Transverse colon (tissue), 4 donors: ENCODE measurements around the gene MMP14. TPM values are rescaled to one million over a fixed set of nuclear protein-coding genes. Genes with fewer than 3 reads are reported as not detected.

Source experiments
- DNase-seq: peaks from one replicate; pipeline ENCODE4 v3.0.0-alpha.2; 2019
- H3K27ac ChIP-seq, 4 donors: fragments of 200-600 bp; sonication (generic); 2 replicates each; pipeline ENCODE4 v1.5.1; 2016 to 2018; ENCODE audit warnings: inconsistent platforms in 4 of 4
- H3K27me3 ChIP-seq: fragments of 200-600 bp; sonication (generic); 2 replicates; pipeline ENCODE4 v1.5.1; 2017; ENCODE audit warnings: inconsistent platforms
- H3K36me3 ChIP-seq, 4 donors: fragments of 200-600 bp; sonication (generic); 2 replicates each; pipeline ENCODE4 v1.5.1; 2017 to 2019; ENCODE audit warnings: inconsistent platforms in 4 of 4
- H3K4me1 ChIP-seq, 4 donors: fragments of 200-600 bp; sonication (generic); 2 replicates each; pipeline ENCODE4 v1.5.1; 2017 to 2020; ENCODE audit warnings: inconsistent platforms in 4 of 4
- H3K4me3 ChIP-seq, 4 donors: fragments of 200-600 bp; sonication (generic); 1 replicate in 1 of 4; 2 replicates in 3 of 4; pipeline versions ENCODE4 v1.5.1 to v1.6.1; 2017 to 2019; ENCODE audit warnings: inconsistent platforms in 4 of 4
- H3K9me3 ChIP-seq, 2 donors: fragments of 200-600 bp; sonication (generic); 2 replicates each; pipeline ENCODE4 v1.5.1; 2017 to 2019; ENCODE audit warnings: inconsistent platforms in 2 of 2
- CTCF ChIP-seq, 5 experiments: fragments of 200-600 bp in 3 of 5; fragments of 450-650 bp in 2 of 5; sonication (generic) in 3 of 5; IDR thresholded peaks; 1 replicate in 2 of 5; 2 replicates in 3 of 5; pipeline ENCODE4 v1.5.1; 2016 to 2017; ENCODE audit warnings: antibody characterized with exemption in 5 of 5, inconsistent platforms in 3 of 5, mild to moderate bottlenecking in 2 of 5, moderate library complexity in 1 of 5
- EP300 ChIP-seq: sonication (generic); formaldehyde crosslinking; IDR thresholded peaks from one replicate; pipeline ENCODE4 v1.6.1; 2017; ENCODE audit warnings: antibody characterized with exemption, low read depth
- POLR2A ChIP-seq: fragments of 450-650 bp; IDR thresholded peaks from one replicate; pipeline ENCODE4 v1.6.1; 2016; ENCODE audit warnings: antibody characterized with exemption, mild to moderate bottlenecking, moderate library complexity
- POLR2AphosphoS5 ChIP-seq, 3 donors: sonication (generic); formaldehyde crosslinking; IDR thresholded peaks; one replicate each; pipeline ENCODE4 v1.6.1; 2016; ENCODE audit warnings: antibody characterized with exemption in 3 of 3
- WGBS, 2 donors: methylation state at CpG; one replicate each; pipeline ENCODE4 v1.1.5; 2018; ENCODE audit warnings: low coverage in 1 of 2; 5-methylcytosine and 5-hydroxymethylcytosine counted together
- in situ Hi-C, 4 donors: fragments of 200-750 bp; cut with MboI; loops; one replicate each; pipeline versions ENCODE4 v1.15.0 to v1.15.1; 2017; ENCODE audit warnings: low sequenced_read_pairs in 3 of 4, low pct_ligation_motif_present in 1 of 4, low pct_unique_long_range_greater_than_20kb in 1 of 4
- intact Hi-C: fragments of 100-400 bp; cut with DNase I; formaldehyde crosslinking; loops from one replicate; pipeline ENCODE4 v1.15.1; 2023; ENCODE audit warnings: low total_unique reads
- small RNA-seq, 4 donors: library from RNA; depleted of rRNA; stranded (forward); fragments of <200 nt; gene quantifications; one replicate each; pipeline ENCODE3, GENCODE V24; 2016
- total RNA-seq, 4 donors: library from RNA; depleted of rRNA; stranded (reverse); fragments of >200 nt; gene quantifications; one replicate each; pipeline ENCODE4 v1.1.0, GENCODE V29; 2016

MMP14 gene
- total RNA-seq, 4 donors from 2014 or later, result 59.5 to 91.6 (median 73.1) TPM

DNA sequence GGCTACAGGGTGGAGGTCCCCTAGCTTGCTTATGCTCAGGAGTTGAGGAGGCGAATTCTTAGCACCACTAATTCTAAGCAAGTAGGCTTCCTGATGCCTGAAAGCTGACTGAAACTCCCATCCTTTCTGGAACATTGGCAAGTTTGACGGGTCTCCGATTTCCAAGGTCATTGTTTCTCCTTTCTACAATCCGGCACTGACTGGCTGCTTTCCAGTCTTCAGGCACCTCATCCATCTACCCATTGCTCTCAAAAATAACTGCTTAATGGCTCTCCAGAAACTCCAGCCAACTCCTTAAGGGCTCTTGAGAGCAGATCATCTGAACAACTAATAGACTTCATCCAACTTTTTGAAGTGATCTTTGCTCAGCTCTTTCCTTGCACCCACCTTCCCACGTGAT is 60.0 kb downstream of the MMP14 start:
- in situ Hi-C loops (no loop called here), intact Hi-C loops (no loop called here)
- peaks cover 0 to 9% (median 3%) of the 10 kb centered on the region in 4 donors for H3K36me3 ChIP-seq
- no peak overlapping the region for H3K27ac ChIP-seq
- no peaks in the 10 kb centered on the region for H3K9me3 ChIP-seq
- H3K4me3 ChIP-seq, result no peak overlapping the region
- H3K4me1 ChIP-seq, result peaks cover 0 to 17% (median 3%) of the 10 kb centered on the region in 4 donors
- TF ChIP-seq CTCF (IDR thresholded peaks at IDR 0.05), result no peak
- no peaks in the 10 kb centered on the region for H3K27me3 ChIP-seq
- no peak for DNase-seq
- WGBS, 2 donors, result 79 to 83% methylated on average over 1 to 5 of the region's 5 CpGs

DNA sequence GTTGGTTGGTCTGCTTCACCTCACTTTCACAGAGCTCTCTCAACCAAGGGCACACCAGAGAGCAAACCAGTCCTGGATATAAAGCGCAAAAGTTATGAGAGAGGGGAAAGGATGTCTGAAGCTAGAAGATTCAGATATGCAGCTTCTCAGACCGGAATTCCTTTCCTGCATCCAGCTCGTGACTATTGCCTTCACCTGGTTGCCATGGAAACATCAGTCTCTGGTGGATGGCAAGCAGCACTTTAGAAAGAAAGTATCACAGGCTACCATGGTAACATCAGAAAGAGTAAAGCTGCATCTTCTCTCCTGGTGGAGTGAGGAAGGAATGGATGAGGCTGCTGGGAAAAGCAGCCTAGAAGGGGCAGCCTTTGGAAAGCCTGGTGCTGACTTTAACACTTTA is 60.4 kb downstream of the MMP14 start:
- WGBS, 2 donors, result 83 to 87% methylated on average over 3 of the region's 3 CpGs
- Histone ChIP-seq H3K27ac (no peak overlapping the region), H3K4me1 (peaks cover 0 to 17% (median 3%) of the 10 kb centered on the region in 4 donors), H3K36me3 (peaks cover 0 to 13% (median 5%) of the 10 kb centered on the region in 4 donors), H3K27me3 (no peaks in the 10 kb centered on the region), H3K9me3 (no peaks in the 10 kb centered on the region), H3K4me3 (no peak overlapping the region)
- in situ Hi-C loops, result no loop called here
- DNase-seq, result no peak
- TF ChIP-seq POLR2AphosphoS5 (IDR thresholded peaks at IDR 0.05), result no peak
- no peak for TF ChIP-seq POLR2A
- no peak for TF ChIP-seq CTCF (IDR thresholded peaks at IDR 0.05)
- no peak for TF ChIP-seq EP300
- intact Hi-C loops, result no loop called here

DNA sequence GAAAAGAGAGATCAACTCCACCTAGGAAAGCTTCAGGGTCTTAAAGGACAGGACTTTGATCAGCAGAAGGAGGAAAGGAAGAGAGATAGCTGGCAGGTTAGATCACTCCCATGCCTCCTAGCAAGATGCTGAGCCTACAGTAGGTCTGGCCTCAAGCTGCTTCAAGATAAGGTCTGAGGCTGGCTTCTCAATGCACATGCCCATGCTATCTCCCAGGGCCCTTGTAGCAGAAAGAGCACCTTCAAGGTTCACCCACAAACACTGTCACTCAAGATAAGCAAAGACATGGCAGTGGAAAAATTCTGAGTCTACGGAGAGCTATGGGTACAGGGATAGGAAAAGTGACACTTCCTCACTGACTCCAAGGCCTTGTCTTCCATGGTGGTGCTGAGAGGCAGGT is 61.0 kb downstream of the MMP14 start:
- TF ChIP-seq CTCF (IDR thresholded peaks at IDR 0.05) (no peak), EP300 (no peak)
- DNase-seq, result no peak
- intact Hi-C loops, result no loop called here
- Histone ChIP-seq H3K27me3 (no peaks in the 10 kb centered on the region), H3K36me3 (peaks cover 0 to 19% (median 8%) of the 10 kb centered on the region in 4 donors), H3K4me3 (no peak overlapping the region), H3K27ac (no peak overlapping the region), H3K9me3 (no peaks in the 10 kb centered on the region), H3K4me1 (peaks cover 0 to 17% (median 3%) of the 10 kb centered on the region in 4 donors)
- in situ Hi-C loops, result no loop called here
- 91 to 100% methylated on average over 1 of the region's 1 CpG for WGBS, 2 donors

Small RNA genes within 50 kb of the gene (small RNA-seq; reads per million reads assigned to genes)
- gene RF00019, result 0 reads per million in 4 donors

Other genes with a start within 250 kb of the MMP14 start
- gene DAD1, start 247.4 kb upstream of the MMP14 start, total RNA-seq, result 100 to 1,000 TPM in 3 of 4 donors, 10 to 100 TPM in 1; 31.4 to 154 (median 141) TPM
- 10 to 100 TPM; 17.5 to 41.1 (median 23.1) TPM for gene ABHD4, start 238.3 kb upstream of the MMP14 start, total RNA-seq
- gene OR6J1, start 192.2 kb upstream of the MMP14 start, total RNA-seq, result not detected
- 100 to 1,000 TPM in 3 of 4 donors, 10 to 100 TPM in 1; 65.9 to 132 (median 106) TPM for gene OXA1L, start 69.9 kb upstream of the MMP14 start, total RNA-seq
- gene SLC7A7, start 21.1 kb upstream of the MMP14 start, total RNA-seq, result 10 to 100 TPM in 3 of 4 donors, under 1 TPM in 1; 1.00 to 67.0 (median 33.6) TPM
- 10 to 100 TPM in 2 of 4 donors, 1 to 10 TPM in 1, not detected in 1; 7.5 to 44.3 (median 23.8) TPM for gene MRPL52, start 6.7 kb upstream of the MMP14 start, total RNA-seq
- gene LRP10, start 35.2 kb downstream of the MMP14 start, total RNA-seq, result 100 to 1,000 TPM in 3 of 4 donors, 10 to 100 TPM in 1; 88.8 to 232 (median 180) TPM
- 1 to 10 TPM in 2 of 4 donors, under 1 TPM in 1, not detected in 1; 0.27 to 5.2 (median 2.1) TPM for gene REM2, start 46.6 kb downstream of the MMP14 start, total RNA-seq
- gene RBM23, start 82.6 kb downstream of the MMP14 start, total RNA-seq, result 100 to 1,000 TPM in 3 of 4 donors, 10 to 100 TPM in 1; 96.4 to 186 (median 114) TPM
- 10 to 100 TPM; 32.2 to 92.3 (median 43.4) TPM for gene PRMT5, start 92.8 kb downstream of the MMP14 start, total RNA-seq
- gene HAUS4, start 120.5 kb downstream of the MMP14 start, total RNA-seq, result 10 to 100 TPM; 66.2 to 98.9 (median 85.1) TPM
- gene AJUBA, start 146.0 kb downstream of the MMP14 start, total RNA-seq, result 1 to 10 TPM in 3 of 4 donors, not detected in 1; 1.8 to 5.2 (median 3.7) TPM
- gene C14orf93, start 173.6 kb downstream of the MMP14 start, total RNA-seq, result 10 to 100 TPM; 17.1 to 41.2 (median 23.9) TPM
- gene PSMB5, start 198.3 kb downstream of the MMP14 start, total RNA-seq, result 10 to 100 TPM in 3 of 4 donors, 1 to 10 TPM in 1; 8.6 to 85.1 (median 42.5) TPM
- gene PSMB11, start 205.6 kb downstream of the MMP14 start, total RNA-seq, result not detected
- gene CDH24, start 220.9 kb downstream of the MMP14 start, total RNA-seq, result 1 to 10 TPM; 1.2 to 6.0 (median 4.2) TPM